ENCODE measurements around the gene CALM1.

CALM1 gene

GRCh38 chr14:90454041-90455000 lies 57.5 kb downstream of the CALM1 start:
- no peak for TF ChIP-seq CTCF (IDR thresholded peaks at IDR 0.05; ENCODE audit: control insufficient read depth, insufficient read depth, low read depth, low read length, missing control alignments)
- no peak for DNase-seq (ENCODE audit: low read depth)
- H3K4me3 ChIP-seq (ENCODE audit: control insufficient read depth, low read depth, low read length): no peak overlapping the region; the same call in 1 of the 2 replicates

GRCh38 chr14:90455100-90455571 lies 58.3 kb downstream of the CALM1 start:
- DNase-seq (ENCODE audit: low read depth): no peak
- H3K4me3 ChIP-seq (ENCODE audit: control insufficient read depth, low read depth, low read length): no peak overlapping the region
- no peak for TF ChIP-seq CTCF (IDR thresholded peaks at IDR 0.05; ENCODE audit: control insufficient read depth, insufficient read depth, low read depth, low read length, missing control alignments)

- H3K4me3 ChIP-seq (ENCODE audit: control insufficient read depth, low read depth, low read length): no peak overlapping the region
- TF ChIP-seq CTCF (IDR thresholded peaks at IDR 0.05; ENCODE audit: control insufficient read depth, insufficient read depth, low read depth, low read length, missing control alignments): no peak
- DNase-seq (ENCODE audit: low read depth): no peak
Observed at GRCh38 chr14:90456551-90456950, 59.7 kb downstream of the CALM1 start.

GRCh38 chr14:90457186-90457585 lies 60.4 kb downstream of the CALM1 start:
- H3K4me3 ChIP-seq (ENCODE audit: control insufficient read depth, low read depth, low read length): no peak overlapping the region
- no peak for TF ChIP-seq CTCF (IDR thresholded peaks at IDR 0.05; ENCODE audit: control insufficient read depth, insufficient read depth, low read depth, low read length, missing control alignments)
- no peak for DNase-seq (ENCODE audit: low read depth)
